ENCODE data around the gene TMEM271.

- TF ChIP-seq, protein P1, sequence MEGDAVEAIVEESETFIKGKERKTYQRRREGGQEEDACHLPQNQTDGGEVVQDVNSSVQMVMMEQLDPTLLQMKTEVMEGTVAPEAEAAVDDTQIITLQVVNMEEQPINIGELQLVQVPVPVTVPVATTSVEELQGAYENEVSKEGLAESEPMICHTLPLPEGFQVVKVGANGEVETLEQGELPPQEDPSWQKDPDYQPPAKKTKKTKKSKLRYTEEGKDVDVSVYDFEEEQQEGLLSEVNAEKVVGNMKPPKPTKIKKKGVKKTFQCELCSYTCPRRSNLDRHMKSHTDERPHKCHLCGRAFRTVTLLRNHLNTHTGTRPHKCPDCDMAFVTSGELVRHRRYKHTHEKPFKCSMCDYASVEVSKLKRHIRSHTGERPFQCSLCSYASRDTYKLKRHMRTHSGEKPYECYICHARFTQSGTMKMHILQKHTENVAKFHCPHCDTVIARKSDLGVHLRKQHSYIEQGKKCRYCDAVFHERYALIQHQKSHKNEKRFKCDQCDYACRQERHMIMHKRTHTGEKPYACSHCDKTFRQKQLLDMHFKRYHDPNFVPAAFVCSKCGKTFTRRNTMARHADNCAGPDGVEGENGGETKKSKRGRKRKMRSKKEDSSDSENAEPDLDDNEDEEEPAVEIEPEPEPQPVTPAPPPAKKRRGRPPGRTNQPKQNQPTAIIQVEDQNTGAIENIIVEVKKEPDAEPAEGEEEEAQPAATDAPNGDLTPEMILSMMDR (conservative IDR thresholded peaks at IDR 0.05 in 1 of 2, IDR thresholded peaks at IDR 0.05 in 1 of 2; ENCODE audit: low read depth in 1 of 2, low read length in 2 of 2): no peak
- TF ChIP-seq EZH2 (IDR thresholded peaks at IDR 0.05; ENCODE audit: low read length, missing control alignments): no peak
These were observed 7.1 kb downstream of the TMEM271 start for GRCh38 chr4:568962-569361.
